22Rv1 (cell line): Measurements from ENCODE around the gene FOXP1.

Experiments used
- ZFX ChIP-seq: fragments of 450-650 bp; IDR thresholded peaks from 2 replicates; pipeline ENCODE4 v1.6.1; 2017; ENCODE audit warnings: antibody characterized with exemption, borderline replicate concordance
- TF ChIP-seq, protein P1 (sequence below): fragments of 450-650 bp; IDR thresholded peaks from 2 replicates; pipeline ENCODE4 v1.5.1; 2017; ENCODE audit warnings: mild to moderate bottlenecking

DNA sequence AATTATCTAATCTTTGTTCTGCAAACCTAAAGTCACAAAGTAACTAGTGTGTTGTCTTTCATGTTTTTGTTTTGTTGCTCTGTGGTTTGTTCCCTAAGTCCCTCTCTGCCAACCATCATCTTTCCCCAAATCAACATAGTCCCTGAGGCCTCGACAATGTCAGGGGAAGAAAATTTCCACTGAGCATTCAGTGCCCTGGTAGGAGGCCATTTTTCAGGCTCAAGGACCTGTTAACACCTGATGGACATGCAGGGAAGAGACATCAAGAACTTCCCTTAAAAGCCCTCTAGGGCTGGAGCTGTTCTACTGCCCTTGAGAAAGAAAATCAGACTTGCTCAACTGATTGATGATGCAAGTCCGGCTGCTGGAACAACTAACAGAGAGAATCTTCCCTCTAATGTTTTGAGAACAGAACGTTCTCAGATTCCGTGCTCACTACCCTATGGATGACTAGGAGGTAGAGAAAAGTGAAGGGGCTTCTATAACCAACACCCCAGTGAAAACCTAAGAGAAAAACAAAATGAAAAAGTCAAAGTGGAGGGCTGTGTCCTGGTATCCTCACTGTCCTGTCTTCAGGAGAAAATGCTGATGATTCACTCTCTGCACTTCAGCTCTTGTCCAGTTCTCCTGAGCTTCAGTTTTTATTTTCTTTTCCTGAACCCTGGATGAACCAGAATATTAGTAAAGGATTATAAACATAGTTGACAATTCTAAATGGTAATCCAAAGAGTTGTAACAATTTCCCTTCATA lies 373.1 kb downstream of the FOXP1 start:
- TF ChIP-seq, protein P1, sequence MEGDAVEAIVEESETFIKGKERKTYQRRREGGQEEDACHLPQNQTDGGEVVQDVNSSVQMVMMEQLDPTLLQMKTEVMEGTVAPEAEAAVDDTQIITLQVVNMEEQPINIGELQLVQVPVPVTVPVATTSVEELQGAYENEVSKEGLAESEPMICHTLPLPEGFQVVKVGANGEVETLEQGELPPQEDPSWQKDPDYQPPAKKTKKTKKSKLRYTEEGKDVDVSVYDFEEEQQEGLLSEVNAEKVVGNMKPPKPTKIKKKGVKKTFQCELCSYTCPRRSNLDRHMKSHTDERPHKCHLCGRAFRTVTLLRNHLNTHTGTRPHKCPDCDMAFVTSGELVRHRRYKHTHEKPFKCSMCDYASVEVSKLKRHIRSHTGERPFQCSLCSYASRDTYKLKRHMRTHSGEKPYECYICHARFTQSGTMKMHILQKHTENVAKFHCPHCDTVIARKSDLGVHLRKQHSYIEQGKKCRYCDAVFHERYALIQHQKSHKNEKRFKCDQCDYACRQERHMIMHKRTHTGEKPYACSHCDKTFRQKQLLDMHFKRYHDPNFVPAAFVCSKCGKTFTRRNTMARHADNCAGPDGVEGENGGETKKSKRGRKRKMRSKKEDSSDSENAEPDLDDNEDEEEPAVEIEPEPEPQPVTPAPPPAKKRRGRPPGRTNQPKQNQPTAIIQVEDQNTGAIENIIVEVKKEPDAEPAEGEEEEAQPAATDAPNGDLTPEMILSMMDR = no peak
- no peak for TF ChIP-seq ZFX
